RWPE2 (cell line): ENCODE measurements around the gene ZBTB4.

Experiments used
- ATAC-seq: fragments of 200-7000 bp; cut with Tn5 transposase; 3 replicates; pipeline ENCODE4 v1.9.1; 2021; ENCODE audit warnings: low read depth
- DNase-seq: peaks from one replicate; pipeline ENCODE4 v3.0.0-alpha.2; 2020; ENCODE audit warnings: low spot score
- H3K27ac ChIP-seq: fragments of 450-650 bp; 2 replicates; pipeline ENCODE4 v1.5.1; 2017; ENCODE audit warnings: mild to moderate bottlenecking; ENCODE audit not compliant: poor library complexity, severe bottlenecking
- H3K27me3 ChIP-seq: fragments of 250-450 bp; sonication (Bioruptor Pico); 2 replicates; pipeline ENCODE4 v1.5.1; 2021; ENCODE audit warnings: mild to moderate bottlenecking, moderate library complexity; ENCODE audit not compliant: insufficient read depth, poor library complexity, severe bottlenecking
- H3K36me3 ChIP-seq: fragments of 250-450 bp; sonication (Bioruptor Pico); 2 replicates; pipeline ENCODE4 v1.5.1; 2020; ENCODE audit warnings: low read depth, mild to moderate bottlenecking, moderate library complexity
- H3K4me1 ChIP-seq: fragments of 250-450 bp; sonication (Bioruptor Pico); 2 replicates; pipeline ENCODE4 v1.5.1; 2021; ENCODE audit warnings: mild to moderate bottlenecking, moderate library complexity; ENCODE audit not compliant: insufficient read depth, poor library complexity, severe bottlenecking
- H3K4me3 ChIP-seq: fragments of 250-450 bp; sonication (Bioruptor Pico); 2 replicates; pipeline ENCODE4 v1.5.1; 2021; ENCODE audit warnings: mild to moderate bottlenecking, moderate library complexity; ENCODE audit not compliant: severe bottlenecking
- H3K9me3 ChIP-seq: fragments of 250-450 bp; sonication (Bioruptor Pico); 2 replicates; pipeline ENCODE4 v1.5.1; 2021; ENCODE audit warnings: mild to moderate bottlenecking, moderate library complexity; ENCODE audit not compliant: severe bottlenecking
- TF ChIP-seq, protein P1 (sequence below): fragments of 450-650 bp; IDR thresholded peaks from one replicate; pipeline ENCODE4 v1.5.1; 2017; ENCODE audit warnings: mild to moderate bottlenecking, moderate library complexity; ENCODE audit not compliant: poor library complexity, severe bottlenecking

The ZBTB4 gene

DNA sequence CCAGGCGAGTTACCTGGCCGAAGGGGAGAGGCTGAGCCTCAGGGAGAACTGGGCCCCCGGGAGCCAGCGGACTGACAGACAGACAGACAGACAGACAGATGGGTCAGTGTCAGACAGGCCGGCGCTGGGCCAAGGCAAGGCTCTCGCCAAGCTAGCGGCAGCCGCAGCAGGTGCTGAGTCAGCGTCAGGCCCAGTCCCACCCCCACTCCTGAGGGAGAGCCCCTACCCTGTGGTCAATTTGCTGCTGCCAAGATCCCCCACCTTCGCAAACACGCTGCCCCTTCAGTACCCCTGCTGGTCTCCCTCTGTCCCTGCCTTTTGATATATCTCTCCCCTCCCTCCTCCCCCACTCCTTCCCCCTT lies 38.6 kb downstream of the ZBTB4 start:
- H3K4me3 ChIP-seq = peak overlapping the region; percentile 44
- TF ChIP-seq, protein P1, sequence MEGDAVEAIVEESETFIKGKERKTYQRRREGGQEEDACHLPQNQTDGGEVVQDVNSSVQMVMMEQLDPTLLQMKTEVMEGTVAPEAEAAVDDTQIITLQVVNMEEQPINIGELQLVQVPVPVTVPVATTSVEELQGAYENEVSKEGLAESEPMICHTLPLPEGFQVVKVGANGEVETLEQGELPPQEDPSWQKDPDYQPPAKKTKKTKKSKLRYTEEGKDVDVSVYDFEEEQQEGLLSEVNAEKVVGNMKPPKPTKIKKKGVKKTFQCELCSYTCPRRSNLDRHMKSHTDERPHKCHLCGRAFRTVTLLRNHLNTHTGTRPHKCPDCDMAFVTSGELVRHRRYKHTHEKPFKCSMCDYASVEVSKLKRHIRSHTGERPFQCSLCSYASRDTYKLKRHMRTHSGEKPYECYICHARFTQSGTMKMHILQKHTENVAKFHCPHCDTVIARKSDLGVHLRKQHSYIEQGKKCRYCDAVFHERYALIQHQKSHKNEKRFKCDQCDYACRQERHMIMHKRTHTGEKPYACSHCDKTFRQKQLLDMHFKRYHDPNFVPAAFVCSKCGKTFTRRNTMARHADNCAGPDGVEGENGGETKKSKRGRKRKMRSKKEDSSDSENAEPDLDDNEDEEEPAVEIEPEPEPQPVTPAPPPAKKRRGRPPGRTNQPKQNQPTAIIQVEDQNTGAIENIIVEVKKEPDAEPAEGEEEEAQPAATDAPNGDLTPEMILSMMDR = no peak
- H3K27ac ChIP-seq = peak overlapping the region; percentile 82
- H3K36me3 ChIP-seq = no peaks in the 10 kb centered on the region
- peak; percentile 9; the same call in 2 of the 3 replicates for ATAC-seq
- DNase-seq = peak; percentile 72
- no peaks in the 10 kb centered on the region for H3K27me3 ChIP-seq
- no peaks in the 10 kb centered on the region for H3K9me3 ChIP-seq
- peaks cover 19% of the 10 kb centered on the region for H3K4me1 ChIP-seq

DNA sequence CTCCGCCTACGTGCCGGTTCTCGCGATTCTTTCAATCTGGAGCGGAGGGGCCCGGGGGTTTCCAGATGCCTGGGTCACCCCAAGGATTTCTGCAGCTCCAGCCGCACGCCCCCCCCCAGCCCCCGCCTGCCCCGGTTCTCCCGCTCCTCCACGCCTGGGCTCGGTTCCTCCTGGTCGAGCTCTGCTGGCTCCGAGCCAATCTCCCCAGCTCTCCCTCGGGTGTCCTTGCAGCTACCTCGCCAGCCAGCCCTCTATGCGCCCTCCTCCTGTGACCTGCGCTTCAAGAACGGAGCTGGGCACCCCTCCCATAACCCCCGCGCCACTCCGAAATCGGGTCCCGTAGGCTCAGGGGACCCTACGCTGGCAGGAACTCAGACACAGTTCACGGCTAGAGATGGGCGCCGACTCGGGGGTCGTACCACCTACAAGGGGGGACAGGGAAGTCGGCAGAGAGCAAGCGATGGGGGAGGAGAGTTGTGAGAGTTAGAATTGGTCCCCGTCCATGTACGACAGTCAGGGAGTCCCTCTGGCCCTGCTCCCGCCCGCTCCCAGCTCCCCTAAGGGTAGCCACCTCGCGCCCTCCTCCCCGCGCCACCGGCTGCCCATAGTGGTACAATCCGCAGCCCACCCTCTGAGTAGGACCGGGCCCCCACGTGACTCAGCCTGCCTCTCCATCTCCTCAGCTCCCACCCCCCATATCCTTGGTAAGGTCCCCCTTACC lies 39.2 kb downstream of the ZBTB4 start:
- TF ChIP-seq, protein P1 = no peak
- Histone ChIP-seq H3K4me3 (peak overlapping the region; percentile 44), H3K9me3 (no peaks in the 10 kb centered on the region), H3K4me1 (peaks cover 19% of the 10 kb centered on the region), H3K27me3 (no peaks in the 10 kb centered on the region), H3K36me3 (no peaks in the 10 kb centered on the region), H3K27ac (peak overlapping the region; percentile 82)
- DNase-seq (peak; percentile 79), ATAC-seq (no peak)

DNA sequence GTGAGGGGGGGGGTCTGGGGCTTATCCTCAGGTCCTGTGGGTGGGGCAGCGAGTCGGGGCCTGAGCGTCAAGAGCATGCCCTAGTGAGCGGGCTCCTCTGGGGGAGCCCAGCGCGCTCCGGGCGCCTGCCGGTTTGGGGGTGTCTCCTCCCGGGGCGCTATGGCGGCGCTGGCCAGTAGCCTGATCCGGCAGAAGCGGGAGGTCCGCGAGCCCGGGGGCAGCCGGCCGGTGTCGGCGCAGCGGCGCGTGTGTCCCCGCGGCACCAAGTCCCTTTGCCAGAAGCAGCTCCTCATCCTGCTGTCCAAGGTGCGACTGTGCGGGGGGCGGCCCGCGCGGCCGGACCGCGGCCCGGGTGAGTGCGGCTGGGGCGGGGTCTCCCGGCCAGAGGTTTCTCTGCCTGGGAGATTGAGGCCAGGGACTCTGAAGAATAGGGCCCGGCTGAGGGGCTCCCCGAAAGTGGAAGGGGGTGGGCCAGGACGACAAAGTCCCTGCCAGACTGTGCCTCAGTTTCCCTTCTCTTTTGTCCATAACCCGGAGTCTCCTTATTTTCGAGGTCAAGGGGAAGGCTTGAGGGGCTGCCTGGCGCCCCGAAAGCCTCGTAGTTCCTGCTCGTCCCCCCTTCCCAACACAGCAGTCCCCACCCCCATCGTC lies 39.8 kb downstream of the ZBTB4 start, which contains the start of gene FGF11:
FGF11 (plus strand) TSS at position 51 of the 651 bp plus-strand sequence; CDS start at position 160, 109 bp downstream.
- Histone ChIP-seq H3K4me3 (peak within 1 kb of the TSS; percentile 44), H3K27me3 (no peaks in the 10 kb centered on the region), H3K9me3 (no peaks in the 10 kb centered on the region), H3K4me1 (peaks cover 17% of the 10 kb centered on the region), H3K36me3 (no peaks in the 10 kb centered on the region), H3K27ac (peak within 1 kb of the TSS; percentile 82)
- ATAC-seq (no peak), DNase-seq (no peak)
- TF ChIP-seq, protein P1 = no peak

DNA sequence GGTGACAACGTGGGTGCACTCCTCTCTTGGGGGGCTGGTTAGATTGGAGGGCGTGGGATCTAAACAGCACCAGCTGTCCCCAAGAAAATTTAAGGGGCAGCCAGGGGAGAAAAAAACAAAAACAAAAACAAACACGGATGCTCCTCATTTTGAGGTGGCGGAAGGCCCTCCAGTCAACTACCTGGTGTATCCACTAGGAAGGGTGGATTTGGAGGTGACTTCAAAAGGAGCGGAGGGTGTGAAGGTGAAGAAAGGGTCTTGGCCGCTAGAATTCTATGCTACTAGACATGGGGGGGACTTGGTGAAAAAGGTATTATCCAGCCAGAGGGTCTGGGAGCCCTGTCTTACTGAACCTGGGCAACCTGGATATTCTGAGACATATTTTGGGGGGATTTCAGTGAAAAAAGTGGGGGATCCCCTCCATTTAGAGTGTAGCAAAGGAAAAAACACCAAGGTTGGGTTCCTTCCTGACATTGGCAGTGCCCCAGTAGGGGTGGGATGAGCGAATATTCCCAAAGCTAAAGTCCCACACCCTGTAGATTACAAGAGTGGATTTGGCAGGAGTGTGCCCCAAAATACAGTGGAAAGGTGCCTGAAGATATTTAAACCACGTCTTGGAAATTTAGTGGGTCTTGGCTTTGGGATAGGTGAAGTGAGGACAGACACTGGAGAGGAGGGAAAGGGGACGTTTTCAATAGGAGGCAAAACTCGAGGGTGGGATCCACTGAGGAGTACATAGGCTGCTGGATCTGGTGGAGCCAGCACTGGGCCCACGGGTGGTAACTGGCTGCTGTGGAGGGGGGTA lies 40.6 kb downstream of the ZBTB4 start:
- H3K4me1 ChIP-seq = peaks cover 10% of the 10 kb centered on the region
- ATAC-seq (no peak), DNase-seq (no peak)
- H3K9me3 ChIP-seq = no peaks in the 10 kb centered on the region
- H3K36me3 ChIP-seq = no peaks in the 10 kb centered on the region
- TF ChIP-seq, protein P1 = no peak
- peak overlapping the region; percentile 44 for H3K4me3 ChIP-seq
- peak overlapping the region; percentile 82 for H3K27ac ChIP-seq
- H3K27me3 ChIP-seq = no peaks in the 10 kb centered on the region
